GM12878 (cell line): Measurements from ENCODE around the gene SMARCC2. TPM values are rescaled to one million over a fixed set of nuclear protein-coding genes. Genes with fewer than 3 reads are reported as not detected.

Experiments
- ATAC-seq: fragments of 200-7000 bp; cut with Tn5 transposase; 3 replicates; pipeline ENCODE4 v1.9.1; 2020; ENCODE audit warnings: mild to moderate bottlenecking, moderate library complexity
- BruUV-seq: library from RNA; stranded (reverse); fragments of 400-500 nt; replicated peaks from 2 replicates; lab custom pipeline; 2021; lab: Mats Ljungman, UMichigan
- CTCF ChIA-PET: fragments of 300-600 bp; sonication (Branson Sonifier 250); formaldehyde crosslinking; extraction: SDS; loops from one replicate; lab custom pipeline; 2021; ENCODE audit warnings: inconsistent platforms; lab: Yijun Ruan, JAX
- POLR2A ChIA-PET: fragments of 350-600 bp; formaldehyde crosslinking; extraction: SDS; loops from one replicate; lab custom pipeline; 2021; ENCODE audit warnings: inconsistent platforms; lab: Charles Lee
- RAD21 ChIA-PET: fragments of 300-600 bp; sonication (Branson Sonifier 250); formaldehyde crosslinking; loops from one replicate; lab custom pipeline; 2023; ENCODE audit warnings: antibody characterized with exemption; ENCODE audit not compliant: unreplicated experiment; lab: Charles Lee
- SMC1A ChIA-PET: fragments of 300-600 bp; sonication (Branson Sonifier 250); formaldehyde crosslinking; loops from one replicate; lab custom pipeline; 2023; ENCODE audit not compliant: unreplicated experiment, uncharacterized antibody; lab: Charles Lee
- DNase-seq: peaks from one replicate; pipeline ENCODE4 v3.0.0-alpha.2; 2011; ENCODE audit warnings: low read depth, low spot score
- FAIRE-seq: peaks from 3 replicates; lab custom pipeline; 2011; peaks lifted over from hg19 to GRCh38; lab: Jason Lieb, UNC
- H2AFZ ChIP-seq: 2 replicates; pipeline ENCODE4 v1.6.0; 2011; ENCODE audit warnings: low read depth, low read length, control low read depth; ENCODE audit not compliant: control insufficient read depth
- H3K27ac ChIP-seq: 2 replicates; pipeline ENCODE4 v1.5.1; 2011; ENCODE audit warnings: control low read depth; ENCODE audit not compliant: control insufficient read depth, insufficient read depth
- H3K27me3 ChIP-seq, 2 experiments: replicated peaks in 1 of 2; 2 replicates each; pipeline versions ENCODE4 v1.6.0 to v1.6.1; 2011; ENCODE audit warnings: low read length in 1 of 2; ENCODE audit not compliant: control insufficient read depth in 2 of 2, insufficient read depth in 2 of 2
- H3K36me3 ChIP-seq, 2 experiments: 2 replicates each; pipeline ENCODE4 v1.5.1; 2011; ENCODE audit warnings: low read length in 1 of 2; ENCODE audit not compliant: control insufficient read depth in 2 of 2, insufficient read depth in 2 of 2
- H3K4me1 ChIP-seq: 2 replicates; pipeline ENCODE4 v1.6.1; 2011; ENCODE audit warnings: mild to moderate bottlenecking, low read length, moderate library complexity, mixed read lengths; ENCODE audit not compliant: control insufficient read depth, insufficient read depth
- H3K4me2 ChIP-seq: 2 replicates; pipeline ENCODE4 v1.6.0; 2011; ENCODE audit warnings: control low read depth; ENCODE audit not compliant: control insufficient read depth, insufficient read depth
- H3K4me3 ChIP-seq: fragments of 200-600 bp; sonication (generic); 2 replicates; pipeline ENCODE4 v1.5.1; 2016
- H3K79me2 ChIP-seq: 2 replicates; pipeline ENCODE4 v1.6.0; 2011; ENCODE audit warnings: low read length; ENCODE audit not compliant: control insufficient read depth, insufficient read depth
- H3K9ac ChIP-seq: 2 replicates; pipeline ENCODE4 v1.8.0; 2011; ENCODE audit warnings: low read length, control low read depth, mixed read lengths; ENCODE audit not compliant: control insufficient read depth, insufficient read depth
- H3K9me3 ChIP-seq: replicated peaks from 3 replicates; pipeline ENCODE4 v1.5.1; 2011; ENCODE audit warnings: mild to moderate bottlenecking, low read length; ENCODE audit not compliant: control insufficient read depth, insufficient read depth
- H4K20me1 ChIP-seq: 2 replicates; pipeline ENCODE4 v1.6.0; 2011; ENCODE audit not compliant: control insufficient read depth, insufficient read depth
- BCLAF1 ChIP-seq: fragments of 450-650 bp; IDR thresholded peaks from 2 replicates; pipeline ENCODE4 v1.6.1; 2017; ENCODE audit warnings: antibody characterized with exemption, mild to moderate bottlenecking, moderate library complexity
- CREB1 ChIP-seq: IDR thresholded peaks from 2 replicates; pipeline ENCODE4 v1.6.1; 2012; ENCODE audit warnings: low read depth, mild to moderate bottlenecking, inconsistent platforms
- CREM ChIP-seq: IDR thresholded peaks from 2 replicates; pipeline ENCODE4 v1.6.1; 2014; ENCODE audit warnings: antibody characterized with exemption, low read depth
- FOS ChIP-seq: IDR thresholded peaks from 3 replicates; pipeline ENCODE4 v1.6.1; 2011; ENCODE audit warnings: borderline replicate concordance; ENCODE audit not compliant: insufficient read length; ENCODE audit errors: extremely low read depth
- LARP7 ChIP-seq: fragments of 450-650 bp; IDR thresholded peaks from 2 replicates; pipeline ENCODE4 v1.6.1; 2017; ENCODE audit warnings: mild to moderate bottlenecking
- POLR2A ChIP-seq: IDR thresholded peaks from 2 replicates; pipeline ENCODE4 v1.6.1; 2011; ENCODE audit warnings: low read depth, mild to moderate bottlenecking, low read length
- POLR2AphosphoS5 ChIP-seq: IDR thresholded peaks from 2 replicates; pipeline ENCODE4 v1.6.1; 2011; ENCODE audit warnings: mild to moderate bottlenecking, low read length, inconsistent platforms
- POU2F2 ChIP-seq: IDR thresholded peaks from 3 replicates; pipeline ENCODE4 v1.6.1; 2011; ENCODE audit warnings: low read depth, mild to moderate bottlenecking, low read length, borderline replicate concordance
- RAD51 ChIP-seq: fragments of 450-650 bp; IDR thresholded peaks from 2 replicates; pipeline ENCODE4 v1.6.1; 2016; ENCODE audit warnings: moderate library complexity, mild to moderate bottlenecking, inconsistent platforms
- SREBF1 ChIP-seq: IDR thresholded peaks from 2 replicates; pipeline ENCODE4 v1.6.1; 2012; ENCODE audit warnings: mild to moderate bottlenecking, low read length
- ZBED1 ChIP-seq: IDR thresholded peaks from 2 replicates; pipeline ENCODE4 v1.6.1; 2016; ENCODE audit warnings: borderline replicate concordance
- ZNF217 ChIP-seq: fragments of 450-650 bp; IDR thresholded peaks from 2 replicates; pipeline ENCODE4 v1.6.1; 2017; ENCODE audit warnings: antibody characterized with exemption, mild to moderate bottlenecking
- WGBS: methylation state at CpG from one replicate; pipeline ENCODE4 v1.1.6; 2016; ENCODE audit warnings: low lambda C conversion rate; ENCODE audit not compliant: insufficient replicate concordance, insufficient coverage; ENCODE audit errors: missing lambda C conversion rate; 5-methylcytosine and 5-hydroxymethylcytosine counted together
- in situ Hi-C: fragments of 300-500 bp; cut with MboI; formaldehyde crosslinking; loops from 9 replicates; pipeline ENCODE4 v1.14.3; 2018; ENCODE audit warnings: mixed read lengths
- intact Hi-C: fragments of 100-400 bp; cut with micrococcal nuclease; formaldehyde crosslinking; loops from one replicate; pipeline ENCODE4 v1.14.2; 2022; ENCODE audit not compliant: unreplicated experiment
- polyA plus RNA-seq, 11 experiments: library from polyadenylated mRNA; depleted of rRNA in 4 of 11; unstranded in 6 of 11; stranded (reverse) in 5 of 11; fragments of >200 nt; fragmentation: Nextera tagmentation in 4 of 11; fragmentation: Illumina TruSeq in 1 of 11; extraction: Ambion mirVana in 4 of 11; extraction: Trizol in 1 of 11; gene quantifications; 1 replicate in 1 of 11; 2 replicates in 10 of 11; pipeline versions ENCODE4 v1.2.1 to v1.2.3, GENCODE V29; 2011 to 2016; ENCODE audit warnings: inconsistent platforms in 2 of 11, missing spikeins in 2 of 11, low read depth in 1 of 11
- total RNA-seq, 4 experiments: library from RNA; depleted of rRNA in 3 of 4; stranded (reverse); fragments of >200 nt in 3 of 4; fragmentation: Illumina TruSeq in 1 of 4; extraction: Trizol in 1 of 4; gene quantifications; 2 replicates each; pipeline versions ENCODE4 v1.2.1 to v1.2.3, GENCODE V29; 2013 to 2021
- TF ChIP-seq, protein P1 (sequence below): fragments of 450-650 bp; IDR thresholded peaks from 2 replicates; pipeline ENCODE4 v1.6.1; 2017; ENCODE audit warnings: low read depth, mild to moderate bottlenecking, moderate library complexity
- TF ChIP-seq, protein P2 (sequence below): fragments of 450-650 bp; IDR thresholded peaks from 2 replicates; pipeline ENCODE4 v1.6.1; 2016; ENCODE audit warnings: mild to moderate bottlenecking

Gene SMARCC2
- total and polyA plus RNA-seq, 10 of the 15 experiments (the other 5 are each of a cell fraction or from before 2014, with no cell fraction given) = 13.6 to 71.2 (median 42.3) TPM

GRCh38 chr12:56234746-56235436 is 45.6 kb upstream of the SMARCC2 start:
- ChIA-PET SMC1A (interaction anchor here (1.1 to 1.5 kb wide), 2 partner anchors 18 to 229 kb away, joined by 3 to 4 read pairs; no protein-coding TSS in a partner anchor), CTCF (no interaction called here), RAD21 (interaction anchor here (1.8 kb wide), 1 partner anchor 13 kb away, joined by 5 read pairs; the partner anchor contains the start of gene RNF41), POLR2A (no interaction called here)
- 88% methylated on average over 16 of the region's 16 CpGs for WGBS
- no peaks in the 10 kb centered on the region for H3K9me3 ChIP-seq
- H3K27me3 ChIP-seq = no peaks in the 10 kb centered on the region
- ATAC-seq (no peak), DNase-seq (no peak), FAIRE-seq (no peak)
- intact Hi-C loops (no loop called here), in situ Hi-C loops (no loop called here)
- TF ChIP-seq ZBED1 (no peak), POLR2A (no peak), RAD51 (no peak), ZNF217 (no peak), POLR2AphosphoS5 (no peak), FOS (no peak), BCLAF1 (no peak), POU2F2 (no peak), CREB1 (no peak), LARP7 (no peak), SREBF1 (no peak), CREM (no peak)
- TF ChIP-seq, protein P1, sequence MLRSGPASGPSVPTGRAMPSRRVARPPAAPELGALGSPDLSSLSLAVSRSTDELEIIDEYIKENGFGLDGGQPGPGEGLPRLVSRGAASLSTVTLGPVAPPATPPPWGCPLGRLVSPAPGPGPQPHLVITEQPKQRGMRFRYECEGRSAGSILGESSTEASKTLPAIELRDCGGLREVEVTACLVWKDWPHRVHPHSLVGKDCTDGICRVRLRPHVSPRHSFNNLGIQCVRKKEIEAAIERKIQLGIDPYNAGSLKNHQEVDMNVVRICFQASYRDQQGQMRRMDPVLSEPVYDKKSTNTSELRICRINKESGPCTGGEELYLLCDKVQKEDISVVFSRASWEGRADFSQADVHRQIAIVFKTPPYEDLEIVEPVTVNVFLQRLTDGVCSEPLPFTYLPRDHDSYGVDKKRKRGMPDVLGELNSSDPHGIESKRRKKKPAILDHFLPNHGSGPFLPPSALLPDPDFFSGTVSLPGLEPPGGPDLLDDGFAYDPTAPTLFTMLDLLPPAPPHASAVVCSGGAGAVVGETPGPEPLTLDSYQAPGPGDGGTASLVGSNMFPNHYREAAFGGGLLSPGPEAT = no peak
- TF ChIP-seq, protein P2, sequence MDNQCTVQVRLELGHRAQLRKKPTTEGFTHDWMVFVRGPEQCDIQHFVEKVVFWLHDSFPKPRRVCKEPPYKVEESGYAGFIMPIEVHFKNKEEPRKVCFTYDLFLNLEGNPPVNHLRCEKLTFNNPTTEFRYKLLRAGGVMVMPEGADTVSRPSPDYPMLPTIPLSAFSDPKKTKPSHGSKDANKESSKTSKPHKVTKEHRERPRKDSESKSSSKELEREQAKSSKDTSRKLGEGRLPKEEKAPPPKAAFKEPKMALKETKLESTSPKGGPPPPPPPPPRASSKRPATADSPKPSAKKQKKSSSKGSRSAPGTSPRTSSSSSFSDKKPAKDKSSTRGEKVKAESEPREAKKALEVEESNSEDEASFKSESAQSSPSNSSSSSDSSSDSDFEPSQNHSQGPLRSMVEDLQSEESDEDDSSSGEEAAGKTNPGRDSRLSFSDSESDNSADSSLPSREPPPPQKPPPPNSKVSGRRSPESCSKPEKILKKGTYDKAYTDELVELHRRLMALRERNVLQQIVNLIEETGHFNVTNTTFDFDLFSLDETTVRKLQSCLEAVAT = no peak
- no peak overlapping the region for H3K4me2 ChIP-seq
- no peak overlapping the region for H3K9ac ChIP-seq
- no peak overlapping the region for H3K27ac ChIP-seq
- H3K36me3 ChIP-seq = no peaks in the 10 kb centered on the region; a peak in 1 of 4 replicates
- no peaks in the 10 kb centered on the region for H3K79me2 ChIP-seq
- H3K4me3 ChIP-seq = no peak overlapping the region
- no peaks in the 10 kb centered on the region for H3K4me1 ChIP-seq
- BruUV-seq = no TSS peak
- no peaks in the 10 kb centered on the region; the same call in 1 of the 2 replicates for H4K20me1 ChIP-seq
- H2AFZ ChIP-seq = no peak overlapping the region
